Gastroesophageal sphincter (tissue), 3 donors: Measurements from ENCODE around the gene CD27.

Experiments used
- CTCF ChIP-seq, 4 experiments: fragments of 200-600 bp in 2 of 4; fragments of 450-650 bp in 2 of 4; sonication (generic) in 1 of 4; IDR thresholded peaks; one replicate each; pipeline ENCODE4 v1.5.1; 2017 to 2019; ENCODE audit warnings: antibody characterized with exemption in 4 of 4, mild to moderate bottlenecking in 2 of 4, moderate library complexity in 2 of 4
- POLR2A ChIP-seq, 2 donors: fragments of 450-650 bp; IDR thresholded peaks; one replicate each; pipeline ENCODE4 v1.6.1; 2017; ENCODE audit warnings: antibody characterized with exemption in 2 of 2, mild to moderate bottlenecking in 2 of 2, moderate library complexity in 1 of 2

GRCh38 chr12:6471989-6472360 lies 27.2 kb downstream of the CD27 start:
- TF ChIP-seq POLR2A (IDR thresholded peaks at IDR 0.05) (no peak), CTCF (IDR thresholded peaks at IDR 0.05) (no peak)
